Measurements from ENCODE around the gene MAMDC4.
"Not testable (repeated sequence)": the region's sequence is repeated elsewhere in the genome, so short reads cannot be mapped to it uniquely, and the experiment has no call there.

The MAMDC4 gene

DNA sequence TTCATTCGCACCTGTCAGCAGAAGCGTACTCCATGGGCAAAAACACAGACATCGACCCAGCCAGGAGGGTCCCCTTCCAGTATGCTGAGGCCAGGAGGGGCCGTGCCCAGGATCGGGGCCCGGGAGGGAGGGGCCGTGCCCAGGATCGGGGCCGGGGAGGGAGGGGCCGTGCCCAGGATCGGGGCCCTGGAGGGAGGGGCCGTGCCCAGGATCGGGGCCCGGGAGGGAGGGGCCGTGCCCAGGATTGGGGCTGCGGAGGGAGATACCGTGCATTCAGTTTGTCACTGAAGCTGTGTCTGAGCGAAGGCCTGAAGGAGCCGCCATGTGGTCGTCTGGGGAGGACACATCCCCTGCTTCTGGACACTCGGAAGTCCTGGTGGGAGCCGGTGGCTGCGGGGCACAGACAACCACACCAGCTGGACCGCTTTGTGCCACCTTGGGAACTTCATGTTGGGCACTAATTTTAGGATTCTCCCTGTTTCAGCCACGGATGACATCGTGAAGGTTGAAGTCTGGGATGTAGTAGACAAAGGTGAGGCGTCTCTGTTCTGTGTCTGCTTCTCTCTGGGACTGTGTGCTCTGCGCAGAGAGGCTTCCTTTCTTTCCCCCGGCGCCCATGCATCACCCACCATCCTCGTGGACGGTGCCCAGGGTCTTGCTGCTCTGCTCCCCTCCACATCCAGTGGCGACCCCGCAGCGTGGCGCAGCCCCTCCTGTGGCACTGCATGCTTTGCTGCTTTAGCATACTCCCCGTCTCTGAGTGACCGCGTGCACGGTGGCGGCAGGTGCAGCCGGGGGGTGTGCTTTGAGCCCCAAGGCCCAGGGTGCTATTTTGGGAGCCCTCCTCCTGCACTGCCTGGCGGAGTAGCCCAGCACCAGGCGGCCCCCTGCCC is 26.6 kb upstream of the MAMDC4 start:
- DNase-seq, result no peak

DNA sequence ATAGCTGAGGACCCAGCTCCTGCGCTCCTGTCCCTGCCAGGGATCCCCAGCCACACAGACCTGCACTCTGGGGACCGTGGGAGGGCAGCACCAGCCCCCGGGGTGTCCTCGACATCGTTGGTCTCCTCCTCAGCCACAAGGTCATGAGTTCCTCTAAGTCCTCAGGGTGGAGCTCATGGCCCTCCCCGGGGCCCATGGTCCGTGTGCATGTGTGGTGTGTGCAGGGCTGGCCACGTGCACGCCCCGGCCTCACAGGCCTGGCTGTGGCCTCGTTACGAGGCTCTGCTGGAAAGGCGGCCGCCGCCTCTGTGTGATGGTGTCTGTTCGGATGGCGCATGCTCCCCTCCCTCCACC is 26.0 kb upstream of the MAMDC4 start:
- no peak for DNase-seq

GRCh38 chr9:136826703-136827582 is 25.2 kb upstream of the MAMDC4 start:
- no peak for DNase-seq

GRCh38 chr9:136827794-136828473 is 24.2 kb upstream of the MAMDC4 start:
- DNase-seq, result no peak

DNA sequence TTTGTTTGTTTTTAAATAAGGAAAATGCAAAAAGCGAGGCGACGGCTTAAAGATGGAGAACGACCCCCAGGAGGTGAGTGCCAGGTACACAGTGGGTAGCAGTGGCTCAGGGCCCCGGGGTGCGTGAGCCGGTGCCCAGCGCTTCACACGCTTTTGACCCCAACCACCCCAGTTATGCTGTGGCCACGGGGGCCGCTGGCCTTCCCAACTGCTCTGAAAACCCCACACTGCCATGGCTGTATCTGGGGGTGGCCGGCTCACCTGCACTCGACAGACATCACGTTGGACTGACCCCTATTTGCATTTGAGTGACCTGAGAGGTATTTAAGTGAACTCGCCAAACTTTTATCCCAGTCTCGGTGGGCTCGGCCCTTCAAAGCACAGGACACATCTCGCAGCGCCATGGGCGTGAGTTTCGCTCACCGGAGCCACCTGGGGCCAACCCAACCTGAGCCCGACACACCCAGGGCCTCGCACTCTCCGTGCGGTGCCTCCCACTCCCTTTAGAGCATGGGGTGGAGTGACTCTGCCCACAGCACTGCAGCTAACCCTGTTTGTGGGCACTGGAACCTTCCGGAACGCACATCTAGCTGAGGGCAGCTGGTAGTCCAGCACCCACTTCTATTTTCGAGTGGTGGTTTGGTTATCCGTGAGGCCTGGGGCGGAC is 23.5 kb upstream of the MAMDC4 start:
- no peak for DNase-seq

DNA sequence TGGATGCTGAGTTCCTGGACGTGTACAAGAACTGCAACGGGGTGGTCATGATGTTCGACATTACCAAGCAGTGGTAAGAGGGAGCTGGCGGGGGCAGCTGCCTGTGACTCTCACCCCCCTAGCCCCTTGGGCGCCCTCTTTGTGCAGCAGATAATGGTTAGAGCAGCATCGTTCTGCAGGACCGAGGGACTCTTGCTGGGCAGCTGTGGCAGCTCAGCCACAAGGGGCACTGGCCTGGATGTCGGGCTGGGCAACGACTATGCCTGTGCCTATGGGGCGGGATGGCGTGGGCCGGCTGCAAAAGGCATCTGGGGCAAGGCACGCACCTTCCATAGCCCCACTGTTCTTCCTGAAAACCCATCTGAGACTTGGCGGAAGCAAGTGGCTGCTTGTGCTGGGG is 22.7 kb upstream of the MAMDC4 start:
- DNase-seq, result no peak

GRCh38 chr9:136829981-136830885 is 21.9 kb upstream of the MAMDC4 start:
- no peak for DNase-seq

- no peak for DNase-seq
Observed at GRCh38 chr9:136831002-136831719, 21.0 kb upstream of the MAMDC4 start.

GRCh38 chr9:136831720-136832104 is 20.4 kb upstream of the MAMDC4 start:
- no peak for DNase-seq

DNA sequence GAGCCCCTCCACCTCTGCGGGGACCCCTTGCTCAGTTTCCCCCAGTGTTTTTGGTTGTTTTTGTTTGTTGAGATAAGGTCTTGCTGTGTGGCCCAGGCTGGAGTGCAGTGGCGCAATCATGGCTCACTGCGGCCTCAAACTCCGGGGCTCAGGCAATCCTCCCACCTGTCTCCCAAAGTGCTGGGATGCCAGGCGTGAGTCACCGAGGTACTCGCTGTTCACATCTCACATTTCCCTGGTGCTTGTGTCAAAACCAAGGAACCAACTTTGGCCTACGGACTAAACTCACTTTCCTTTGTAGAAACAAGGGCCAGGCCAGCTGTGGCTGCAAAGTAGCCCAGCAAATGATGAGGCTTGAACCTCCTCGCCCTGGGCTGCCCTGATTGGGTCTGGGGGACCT is 19.6 kb upstream of the MAMDC4 start:
- DNase-seq, result no peak

GRCh38 chr9:136833381-136834048 is 18.6 kb upstream of the MAMDC4 start:
- DNase-seq, result not testable (repeated sequence)

- DNase-seq, result no peak
Observed at GRCh38 chr9:136835162-136835931, 16.8 kb upstream of the MAMDC4 start.

DNA sequence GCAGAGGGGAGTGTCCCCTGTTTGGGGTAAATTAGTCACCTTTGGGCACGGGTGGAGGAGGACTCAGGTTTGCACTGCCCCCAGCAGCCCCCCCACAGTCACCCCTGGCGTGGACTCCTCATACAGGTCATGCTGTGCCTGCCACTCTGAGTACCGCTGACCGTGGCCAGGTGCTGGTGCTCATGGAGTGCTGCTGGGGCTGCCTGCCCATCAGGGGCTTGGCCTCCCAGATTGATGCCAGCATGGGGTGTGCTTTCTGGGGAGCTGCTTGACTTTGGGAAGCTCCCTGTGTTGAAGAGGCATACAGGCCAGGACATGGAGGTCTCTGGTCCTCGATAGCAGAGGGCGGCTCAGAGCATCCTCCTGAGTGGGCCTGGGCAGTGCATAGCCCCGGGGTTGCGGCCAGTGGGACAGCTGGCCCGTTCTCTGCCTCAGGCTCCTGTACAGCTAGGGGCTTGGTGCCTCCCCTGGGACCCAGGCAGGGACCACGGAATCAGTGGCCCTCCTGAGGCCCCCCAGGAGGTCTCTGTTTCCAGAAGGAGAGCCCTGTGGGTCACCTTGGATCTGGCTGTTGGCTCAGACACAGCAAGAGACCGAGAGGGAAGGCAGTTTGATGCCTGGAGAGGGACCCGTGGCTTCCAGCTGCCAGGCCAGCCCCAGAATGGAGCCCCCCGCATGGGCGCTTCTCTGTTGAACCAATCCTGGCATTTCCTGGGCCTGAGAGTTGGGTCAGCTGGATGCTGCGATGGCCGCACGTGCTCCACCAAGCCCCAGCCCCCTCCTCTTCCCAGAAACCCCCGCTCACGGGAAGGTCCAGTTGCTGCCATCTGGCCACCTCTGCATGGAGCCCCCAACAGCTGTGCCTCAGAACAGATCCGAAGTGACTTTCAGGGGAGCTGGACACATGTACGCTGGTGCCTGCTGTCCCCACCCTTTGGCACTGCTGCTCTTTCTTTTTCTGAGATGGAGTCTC is 15.9 kb upstream of the MAMDC4 start:
- no peak for DNase-seq

GRCh38 chr9:136837146-136837855 is 14.8 kb upstream of the MAMDC4 start:
- DNase-seq, result no peak

GRCh38 chr9:136837856-136838277 is 14.3 kb upstream of the MAMDC4 start:
- not testable (repeated sequence) for DNase-seq

DNA sequence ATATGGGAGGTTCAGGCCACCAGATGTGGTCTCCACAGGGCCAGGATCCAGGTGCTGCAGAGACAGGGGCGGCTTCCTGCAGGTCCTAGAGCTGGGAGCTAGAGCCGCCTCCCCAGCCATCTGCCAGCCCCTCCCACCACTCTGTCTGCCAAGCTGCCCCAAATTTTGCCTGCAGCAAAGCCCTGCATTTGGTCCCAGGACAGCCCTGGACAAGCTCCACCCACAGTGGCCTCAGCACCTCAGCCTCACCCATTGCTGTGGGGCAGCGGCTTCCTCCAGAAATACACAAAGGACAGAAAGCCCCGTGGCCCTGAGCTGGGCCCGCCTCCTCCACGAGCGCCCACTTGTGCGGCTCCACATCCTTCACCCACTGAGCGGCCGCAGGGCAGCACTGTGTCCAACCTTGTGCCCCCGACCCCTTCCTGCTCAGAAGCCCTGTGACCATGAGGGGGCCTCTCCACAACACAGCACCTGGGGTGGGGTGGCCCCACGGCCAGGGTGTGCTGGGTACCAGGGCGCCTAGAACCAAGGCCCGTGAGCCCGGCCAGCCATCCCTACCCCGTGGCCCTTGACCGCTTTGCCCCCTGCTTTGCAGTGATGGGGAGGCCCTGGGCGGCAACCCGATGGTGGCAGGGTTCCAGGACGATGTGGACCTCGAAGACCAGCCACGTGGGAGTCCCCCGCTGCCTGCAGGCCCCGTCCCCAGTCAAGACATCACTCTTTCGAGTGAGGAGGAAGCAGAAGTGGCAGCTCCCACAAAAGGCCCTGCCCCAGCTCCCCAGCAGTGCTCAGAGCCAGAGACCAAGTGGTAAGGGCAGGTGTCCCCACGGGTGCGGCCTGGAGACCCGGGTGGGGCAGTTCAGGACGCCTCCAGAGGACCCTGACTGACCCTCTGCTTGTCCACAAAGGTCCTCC is 13.6 kb upstream of the MAMDC4 start:
- no peak for DNase-seq

All from NK-92 treated with Interleukin-12 subunit alpha and Interleukin-12 subunit beta, amount 100 ng/mL, for 24 hours (cell line).